GM12875 (cell line): ENCODE results near the gene CAMK2D.

Source experiments
- H3K4me3 ChIP-seq: one replicate; pipeline ENCODE4 v1.5.1; 2011; ENCODE audit warnings: low read depth, low read length, control low read depth
- TF ChIP-seq, protein P1 (sequence below): IDR thresholded peaks from 2 replicates; pipeline ENCODE4 v1.5.1; 2011; ENCODE audit warnings: low read depth, mild to moderate bottlenecking, control low read depth, inconsistent platforms, low read length, moderate library complexity, borderline replicate concordance; ENCODE audit not compliant: insufficient read depth

The CAMK2D gene

DNA sequence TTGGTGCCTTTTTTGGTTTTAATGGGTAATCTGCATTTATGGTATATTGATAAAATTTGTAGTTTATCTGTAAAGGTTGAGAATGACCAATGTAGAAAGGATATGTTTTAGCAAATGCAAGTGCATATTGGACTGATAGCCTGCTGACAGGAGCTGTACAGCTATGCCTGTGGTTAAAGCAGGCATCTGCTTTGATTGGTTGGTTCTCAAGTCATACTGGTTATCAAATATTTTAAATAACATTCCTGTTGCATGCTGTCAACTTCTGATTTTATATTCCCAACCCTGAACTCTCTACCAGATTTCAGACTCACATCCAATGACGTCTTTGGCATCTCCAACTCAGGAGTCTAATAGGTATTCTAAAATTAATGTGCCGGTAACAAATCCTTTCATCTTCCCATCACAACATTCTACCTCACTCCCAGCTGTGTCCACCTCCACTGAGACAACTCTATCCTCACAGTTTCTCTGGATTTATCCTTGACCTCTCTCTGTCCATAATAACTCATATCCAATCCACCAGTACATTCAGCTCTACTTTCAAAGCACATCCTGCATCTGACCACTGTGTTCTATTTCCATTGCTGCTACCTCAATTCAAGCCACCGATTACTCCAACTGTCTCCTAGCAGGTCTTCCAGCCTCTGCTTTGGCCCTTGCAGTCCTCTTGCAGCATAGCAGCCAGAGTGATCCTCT, 125.7 kb downstream of the CAMK2D start:
- no peak overlapping the region for H3K4me3 ChIP-seq
- TF ChIP-seq, protein P1, sequence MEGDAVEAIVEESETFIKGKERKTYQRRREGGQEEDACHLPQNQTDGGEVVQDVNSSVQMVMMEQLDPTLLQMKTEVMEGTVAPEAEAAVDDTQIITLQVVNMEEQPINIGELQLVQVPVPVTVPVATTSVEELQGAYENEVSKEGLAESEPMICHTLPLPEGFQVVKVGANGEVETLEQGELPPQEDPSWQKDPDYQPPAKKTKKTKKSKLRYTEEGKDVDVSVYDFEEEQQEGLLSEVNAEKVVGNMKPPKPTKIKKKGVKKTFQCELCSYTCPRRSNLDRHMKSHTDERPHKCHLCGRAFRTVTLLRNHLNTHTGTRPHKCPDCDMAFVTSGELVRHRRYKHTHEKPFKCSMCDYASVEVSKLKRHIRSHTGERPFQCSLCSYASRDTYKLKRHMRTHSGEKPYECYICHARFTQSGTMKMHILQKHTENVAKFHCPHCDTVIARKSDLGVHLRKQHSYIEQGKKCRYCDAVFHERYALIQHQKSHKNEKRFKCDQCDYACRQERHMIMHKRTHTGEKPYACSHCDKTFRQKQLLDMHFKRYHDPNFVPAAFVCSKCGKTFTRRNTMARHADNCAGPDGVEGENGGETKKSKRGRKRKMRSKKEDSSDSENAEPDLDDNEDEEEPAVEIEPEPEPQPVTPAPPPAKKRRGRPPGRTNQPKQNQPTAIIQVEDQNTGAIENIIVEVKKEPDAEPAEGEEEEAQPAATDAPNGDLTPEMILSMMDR, result no peak

DNA sequence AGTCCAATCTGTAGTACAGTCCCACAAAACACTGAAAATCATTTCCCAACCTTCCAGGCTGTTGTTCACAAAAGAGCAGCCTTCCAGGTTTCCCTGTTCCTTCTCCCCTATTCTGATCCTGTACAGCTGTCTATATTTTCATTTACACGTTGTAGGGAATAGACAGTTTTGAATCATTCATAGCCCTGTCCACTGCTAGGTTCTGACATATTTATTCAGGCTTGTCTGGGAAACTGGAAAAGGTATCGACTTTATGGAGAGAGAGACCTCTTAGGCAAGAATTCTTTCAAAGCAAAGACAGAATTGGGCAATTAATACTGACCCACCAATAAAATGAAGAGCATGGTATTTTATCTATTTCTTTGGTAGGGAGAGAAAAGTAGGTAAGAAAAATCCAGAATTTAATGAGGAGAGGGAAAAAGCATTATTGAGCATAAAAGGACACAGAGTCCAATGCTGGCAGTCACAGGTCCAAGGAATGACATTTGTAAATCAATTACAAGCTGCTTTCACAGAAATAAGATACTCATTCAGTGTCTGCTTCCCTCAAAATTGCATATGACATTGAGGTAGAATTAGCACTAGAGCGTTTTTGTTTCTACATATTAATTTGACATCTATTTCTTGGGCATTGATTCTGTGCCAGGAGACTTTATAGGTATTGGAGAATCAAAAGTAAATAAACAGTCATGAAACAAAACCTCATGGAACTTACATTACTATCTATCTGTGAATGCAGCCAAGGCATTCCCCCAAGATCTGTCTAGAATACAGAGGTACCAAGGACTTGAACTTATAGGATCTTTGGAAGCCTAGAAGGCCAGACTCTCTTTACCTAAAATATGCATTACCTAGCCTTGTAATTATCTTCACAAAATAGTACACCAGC, 127.2 kb downstream of the CAMK2D start:
- TF ChIP-seq, protein P1, result no peak
- no peak overlapping the region for H3K4me3 ChIP-seq

DNA sequence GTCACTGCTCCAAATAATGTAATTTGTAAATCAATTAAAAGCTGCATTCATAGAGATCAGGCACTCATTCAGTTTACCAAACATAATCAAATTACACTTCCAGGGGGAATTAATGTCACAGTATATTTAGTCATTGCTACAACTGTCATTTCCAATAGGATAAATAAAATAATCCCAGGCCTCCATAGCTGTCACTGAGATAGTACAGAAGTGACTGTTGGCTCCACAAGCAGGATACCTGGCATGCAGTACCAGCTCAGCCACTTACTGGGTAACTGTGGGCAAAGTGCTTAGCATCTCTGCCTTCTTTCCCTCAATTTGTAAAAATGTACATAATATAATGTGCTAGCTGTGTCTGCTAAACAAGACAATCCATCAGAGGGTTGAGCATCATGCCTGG, 128.1 kb downstream of the CAMK2D start:
- TF ChIP-seq, protein P1, result no peak
- no peak overlapping the region for H3K4me3 ChIP-seq

DNA sequence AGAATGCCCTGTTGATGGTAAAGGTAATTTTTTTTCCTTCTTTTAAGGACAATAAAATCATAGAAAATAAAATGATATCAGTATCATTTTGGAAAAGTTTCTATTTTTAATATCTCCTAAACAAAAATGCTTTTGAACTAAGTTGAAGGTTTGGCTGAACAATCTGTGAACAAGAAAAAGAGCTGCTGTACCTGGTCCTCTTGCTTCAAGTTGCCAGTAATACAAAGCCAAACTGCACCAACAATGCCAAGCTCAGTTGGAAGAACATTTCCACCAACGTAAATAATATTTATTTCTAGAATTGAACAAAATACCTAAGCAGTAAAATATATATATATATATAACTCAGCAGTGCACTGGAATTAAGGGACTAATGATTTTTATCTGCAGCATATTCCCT, 132.8 kb downstream of the CAMK2D start:
- TF ChIP-seq, protein P1, result no peak
- no peak overlapping the region for H3K4me3 ChIP-seq

DNA sequence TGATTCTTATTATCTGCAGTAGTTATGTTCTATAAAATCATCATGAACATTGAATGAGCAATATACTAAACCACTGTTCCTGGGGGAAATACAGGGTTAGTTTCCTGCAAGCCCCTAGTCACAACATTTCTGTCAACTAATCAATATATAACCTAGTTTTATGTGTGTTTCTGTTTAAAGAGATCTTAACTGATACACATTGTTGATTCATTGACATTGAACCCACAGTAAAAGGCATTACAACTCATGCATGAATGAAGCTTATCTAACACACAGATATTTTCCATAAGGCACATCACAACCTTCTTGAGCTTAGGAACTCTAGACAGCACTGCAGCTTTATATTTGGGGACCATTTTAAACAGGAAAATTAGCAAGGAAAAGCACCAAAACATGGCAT, 134.2 kb downstream of the CAMK2D start:
- TF ChIP-seq, protein P1, result no peak
- no peak overlapping the region for H3K4me3 ChIP-seq

DNA sequence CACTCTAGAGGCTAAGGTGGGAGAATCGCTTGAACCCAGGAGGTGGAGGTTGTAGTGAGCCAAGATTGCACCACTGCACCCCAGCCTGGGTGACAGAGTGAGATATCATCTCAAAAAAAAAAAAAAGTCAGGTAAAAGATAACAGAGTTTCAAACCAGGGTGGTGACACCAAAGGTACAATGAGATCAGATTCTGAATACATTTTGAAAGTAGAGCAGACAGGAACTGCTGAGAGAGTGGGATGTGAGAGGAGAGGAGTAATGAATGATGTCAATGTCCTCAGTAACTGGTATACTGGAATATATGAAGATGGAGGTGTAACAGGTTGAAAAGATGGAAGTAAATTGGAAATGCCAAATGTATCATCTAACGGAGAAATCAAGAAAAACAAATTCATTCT, 135.6 kb downstream of the CAMK2D start:
- TF ChIP-seq, protein P1, result no peak
- no peak overlapping the region for H3K4me3 ChIP-seq
